Measurements from ENCODE around the gene MORC2.

The MORC2 gene

DNA sequence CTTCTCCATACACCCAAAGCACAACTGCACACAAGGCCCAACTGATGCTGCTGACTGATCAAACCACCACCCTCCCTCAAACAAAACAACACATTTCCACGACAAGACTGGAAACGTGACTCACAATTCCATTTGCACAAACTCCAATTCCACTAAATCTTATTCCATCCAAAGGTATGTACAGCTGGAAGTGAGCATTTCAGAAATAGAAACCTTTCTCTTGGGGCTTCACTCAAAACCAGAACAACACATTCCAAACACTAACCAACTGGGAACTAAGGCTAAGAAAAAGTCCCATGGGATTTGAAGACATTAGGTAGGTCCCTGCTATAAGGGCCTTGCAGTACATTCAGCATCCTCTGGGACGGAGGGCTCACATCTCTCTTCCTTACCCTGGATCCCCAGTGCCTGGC is 19.6 kb downstream of the MORC2 start:
- DNase-seq = no peak

DNA sequence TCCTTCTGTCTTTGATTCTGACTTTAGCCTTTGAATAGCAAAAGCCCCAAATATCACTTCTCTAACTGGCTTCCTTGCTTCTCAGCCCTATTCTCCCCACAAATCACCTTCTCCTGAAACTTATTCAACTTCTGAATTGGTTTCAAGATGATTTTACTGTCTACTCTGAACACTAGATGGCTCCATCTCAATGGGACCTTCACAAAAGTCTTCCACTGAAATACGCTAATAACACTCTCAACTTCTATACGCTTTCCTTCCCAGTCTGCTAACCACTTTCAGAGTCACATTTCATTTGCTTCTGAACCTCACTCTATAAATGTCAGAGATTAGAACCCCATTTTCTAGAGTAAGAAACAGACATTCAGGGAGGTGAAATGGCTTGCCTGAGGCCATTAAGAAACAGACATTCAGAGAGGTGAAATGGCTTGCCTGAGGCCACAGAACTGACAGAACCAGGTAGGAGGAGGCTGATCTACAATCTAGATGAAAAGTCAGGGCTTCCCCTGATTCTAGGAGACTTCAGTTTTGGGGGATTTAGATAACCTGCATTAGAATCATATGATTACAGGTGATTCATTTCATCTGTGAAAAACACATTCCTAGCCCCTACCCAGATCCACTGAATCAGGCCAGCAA is 20.6 kb downstream of the MORC2 start:
- DNase-seq = no peak

DNA sequence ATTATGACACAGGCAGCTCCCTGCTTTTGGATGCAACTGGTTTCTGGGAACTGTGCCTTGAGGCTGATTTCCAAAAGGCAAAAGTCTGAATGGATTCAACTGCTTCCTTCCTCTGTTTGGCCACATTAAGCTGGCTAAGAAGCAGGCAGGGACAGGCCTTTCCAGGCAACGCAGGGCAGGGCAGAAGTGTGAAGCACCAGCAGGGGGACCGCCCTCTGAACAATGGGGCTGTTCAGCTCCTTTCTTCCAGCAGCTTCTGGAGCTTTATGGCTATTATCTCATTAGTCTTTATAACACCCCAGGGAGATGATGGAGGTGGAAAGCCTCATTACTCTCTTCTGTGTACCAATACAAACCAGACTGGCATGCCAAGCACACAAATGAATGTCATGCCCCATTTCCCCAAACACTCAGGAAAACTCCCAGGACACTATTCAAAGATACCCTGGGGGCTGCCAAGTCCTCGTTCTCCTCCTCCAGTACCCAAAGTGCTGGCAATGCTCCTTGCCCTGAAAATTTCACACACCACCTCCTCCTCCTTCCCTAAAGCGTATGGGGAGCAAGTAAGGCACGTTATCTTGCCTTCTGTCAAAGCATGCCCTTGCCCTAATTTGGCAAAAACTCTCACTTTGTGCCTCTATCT is 21.3 kb downstream of the MORC2 start:
- DNase-seq = no peak

DNA sequence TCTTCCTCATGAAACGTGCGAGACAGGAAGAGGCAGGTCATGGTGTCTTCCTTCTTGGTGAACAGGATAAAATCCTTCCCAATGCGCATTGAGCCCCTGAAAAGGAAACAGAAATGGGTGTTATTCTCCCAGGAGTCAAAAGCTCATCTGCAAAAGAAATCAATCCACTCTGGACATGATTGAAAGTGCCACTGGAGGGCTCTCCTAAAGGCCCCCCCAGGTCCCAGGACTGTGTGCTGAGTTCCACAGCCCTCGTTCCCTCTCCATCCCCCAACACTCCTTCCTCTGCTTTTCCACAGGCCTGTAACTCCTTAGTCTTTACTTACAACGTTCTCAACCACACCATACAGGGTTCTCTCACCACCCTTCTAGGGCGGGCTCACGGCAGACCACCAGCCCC is 22.2 kb downstream of the MORC2 start:
- no peak for DNase-seq

DNA sequence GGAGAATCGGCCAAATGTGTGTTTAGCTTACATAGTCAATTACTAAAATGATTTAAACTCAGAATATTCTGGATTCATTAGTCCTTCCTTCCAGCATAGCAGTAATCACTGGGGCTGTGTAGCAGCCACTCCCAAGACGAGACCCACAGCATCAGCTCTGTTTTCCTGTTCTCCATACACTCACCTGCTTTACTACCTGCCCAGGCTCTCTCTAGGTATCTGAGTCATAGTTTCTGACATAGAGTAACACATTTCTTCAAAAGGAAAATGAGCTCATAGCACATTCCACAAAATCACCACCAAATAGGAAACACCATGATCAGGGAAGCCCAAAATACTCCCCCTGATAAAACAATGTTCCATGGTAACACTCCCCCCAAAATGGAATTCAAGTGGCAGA is 22.9 kb downstream of the MORC2 start:
- no peak for DNase-seq

DNA sequence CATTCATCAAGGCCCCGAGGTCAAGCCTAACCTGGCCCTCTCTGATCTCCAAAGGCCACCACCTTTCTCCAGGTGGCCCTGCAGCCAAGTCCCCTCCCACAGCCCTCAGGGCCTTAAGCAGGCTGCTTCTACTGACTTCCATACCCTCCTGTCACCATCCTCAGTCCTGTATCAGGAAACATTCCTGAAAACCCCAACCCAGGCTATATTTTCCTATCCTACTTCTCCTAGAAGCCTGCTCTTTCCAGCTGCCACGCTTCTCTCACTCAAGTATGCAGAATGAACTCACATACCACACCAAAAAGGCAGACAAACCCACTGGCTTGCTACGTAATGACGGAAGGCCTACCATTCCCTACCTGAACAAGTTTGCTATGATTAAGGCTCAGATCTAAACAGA is 23.6 kb downstream of the MORC2 start:
- DNase-seq = no peak

DNA sequence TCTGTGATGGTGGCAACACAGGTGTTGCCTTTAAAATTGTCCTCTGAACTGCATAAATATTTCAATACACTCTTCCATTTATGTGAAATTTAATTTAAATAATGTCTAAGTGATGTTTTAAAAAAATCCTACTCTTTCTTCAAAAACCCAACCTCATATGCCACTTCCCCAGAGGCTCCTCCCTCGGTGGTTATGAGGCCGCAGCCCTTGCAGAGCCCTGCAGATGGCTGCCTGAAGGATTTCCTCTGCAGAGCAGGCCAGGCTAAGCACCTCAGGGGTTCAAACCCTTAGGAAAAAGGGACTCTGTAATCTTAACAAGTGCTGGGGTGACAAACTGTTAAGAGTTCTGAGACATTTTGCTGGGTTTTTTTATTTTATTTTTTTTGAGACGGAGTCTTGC is 25.2 kb downstream of the MORC2 start:
- no peak for DNase-seq

DNA sequence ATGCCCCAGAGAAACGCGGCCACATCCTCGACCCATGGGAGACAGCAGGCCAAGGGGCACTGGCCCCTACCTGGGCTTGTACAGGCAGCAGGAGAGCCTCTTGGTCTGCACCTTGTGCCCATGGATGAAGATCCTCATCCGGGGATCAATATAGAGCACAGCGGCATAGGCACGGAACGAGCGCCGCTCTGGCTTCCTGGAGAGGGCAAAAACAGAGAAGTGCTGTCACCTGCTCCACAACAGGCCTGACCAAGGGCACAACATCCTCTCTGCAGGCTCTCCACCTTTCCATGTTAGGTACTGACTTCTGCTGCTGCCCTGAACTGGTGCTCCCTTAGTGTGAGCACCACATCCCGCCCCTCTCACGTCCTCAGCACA is 27.2 kb downstream of the MORC2 start:
- no peak for DNase-seq

DNA sequence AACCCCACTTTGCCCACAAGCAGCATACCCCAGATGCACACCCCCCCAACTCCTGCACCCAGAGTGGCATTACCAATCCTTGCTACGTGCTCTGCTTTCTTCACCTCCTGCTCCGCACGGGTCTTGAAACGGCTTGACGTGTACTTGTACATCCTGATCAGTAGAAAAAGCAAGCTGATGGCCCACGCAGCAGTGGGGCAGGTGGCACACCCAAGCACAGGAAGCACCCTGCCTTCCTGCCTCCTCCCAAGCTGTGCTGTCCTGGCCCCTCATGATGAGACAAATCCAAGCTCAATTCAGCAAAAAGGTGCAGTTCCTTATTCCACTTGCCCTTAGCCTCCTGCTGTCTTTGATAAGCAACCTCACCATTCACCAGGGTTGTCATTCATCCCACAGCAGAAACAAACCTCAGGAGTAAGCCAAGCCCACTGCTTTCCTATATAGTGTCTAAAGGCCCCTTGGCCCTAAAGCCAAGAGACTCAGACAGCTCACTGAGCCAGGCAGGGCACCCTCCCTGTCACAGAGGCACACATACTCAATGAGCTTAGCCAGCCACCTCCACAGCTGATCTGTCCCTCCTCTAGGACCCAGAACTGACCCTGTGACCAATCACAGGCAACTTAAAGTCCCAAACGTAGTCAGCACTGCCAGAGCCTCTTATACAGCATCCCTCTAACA is 27.8 kb downstream of the MORC2 start:
- no peak for DNase-seq

DNA sequence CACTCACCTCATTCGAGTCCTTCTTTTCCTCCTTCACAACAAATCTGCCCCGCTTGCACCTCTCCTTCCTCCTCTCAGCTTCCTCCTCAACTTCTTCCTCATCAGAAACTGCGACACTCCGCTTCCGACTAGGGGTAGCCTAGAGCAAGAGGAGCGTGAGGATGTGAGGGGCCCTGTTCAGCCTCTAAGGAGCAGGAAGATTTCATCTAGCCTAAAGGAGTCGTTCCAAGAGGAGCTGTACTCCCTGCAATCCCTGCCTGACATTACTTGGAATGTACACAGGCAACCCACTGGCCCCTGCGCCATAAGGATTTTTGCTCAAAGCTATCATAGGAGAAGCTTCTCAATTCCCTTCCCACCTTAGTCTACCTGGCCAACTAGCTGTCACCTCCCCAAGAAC is 34.5 kb downstream of the MORC2 start:
- DNase-seq = no peak

DNA sequence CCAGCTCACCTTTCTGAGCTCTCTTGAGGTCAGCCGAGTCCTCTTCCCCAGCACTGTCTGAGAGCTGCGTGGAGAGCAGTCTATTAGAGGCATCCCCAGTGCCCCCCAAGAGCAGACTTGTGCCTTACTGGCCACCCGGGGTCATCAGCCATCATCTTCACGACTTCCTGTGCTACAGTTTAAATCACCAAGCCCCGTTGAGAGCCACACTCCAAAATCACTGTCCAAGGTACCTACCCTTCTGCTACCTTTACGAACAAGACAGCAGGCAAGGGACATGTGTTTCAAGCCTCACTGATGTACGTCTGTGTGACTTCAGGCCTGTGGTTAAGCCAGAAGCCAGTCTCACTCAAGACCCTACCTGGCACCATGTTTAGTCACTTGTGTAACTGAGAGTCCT is 35.1 kb downstream of the MORC2 start:
- no peak for DNase-seq

DNA sequence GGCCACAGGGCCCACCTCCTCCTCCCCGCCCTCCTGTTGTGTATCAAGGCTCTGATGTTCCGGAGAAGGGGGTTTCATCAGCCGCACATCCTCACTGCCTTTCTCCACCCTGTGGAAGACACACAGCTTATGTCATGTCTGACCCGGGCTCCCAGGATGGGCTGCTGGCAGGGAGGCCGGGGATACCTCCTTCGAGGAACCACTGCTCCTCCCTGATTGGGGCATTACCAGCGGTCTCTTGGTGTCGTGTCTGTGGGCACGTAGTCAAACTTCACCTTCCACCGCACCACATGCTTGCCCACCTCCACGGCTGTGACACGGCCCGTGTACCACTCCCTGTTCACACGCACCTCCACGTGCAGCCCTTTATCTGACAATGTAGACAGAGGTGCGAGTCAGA is 35.9 kb downstream of the MORC2 start:
- DNase-seq = no peak

DNA sequence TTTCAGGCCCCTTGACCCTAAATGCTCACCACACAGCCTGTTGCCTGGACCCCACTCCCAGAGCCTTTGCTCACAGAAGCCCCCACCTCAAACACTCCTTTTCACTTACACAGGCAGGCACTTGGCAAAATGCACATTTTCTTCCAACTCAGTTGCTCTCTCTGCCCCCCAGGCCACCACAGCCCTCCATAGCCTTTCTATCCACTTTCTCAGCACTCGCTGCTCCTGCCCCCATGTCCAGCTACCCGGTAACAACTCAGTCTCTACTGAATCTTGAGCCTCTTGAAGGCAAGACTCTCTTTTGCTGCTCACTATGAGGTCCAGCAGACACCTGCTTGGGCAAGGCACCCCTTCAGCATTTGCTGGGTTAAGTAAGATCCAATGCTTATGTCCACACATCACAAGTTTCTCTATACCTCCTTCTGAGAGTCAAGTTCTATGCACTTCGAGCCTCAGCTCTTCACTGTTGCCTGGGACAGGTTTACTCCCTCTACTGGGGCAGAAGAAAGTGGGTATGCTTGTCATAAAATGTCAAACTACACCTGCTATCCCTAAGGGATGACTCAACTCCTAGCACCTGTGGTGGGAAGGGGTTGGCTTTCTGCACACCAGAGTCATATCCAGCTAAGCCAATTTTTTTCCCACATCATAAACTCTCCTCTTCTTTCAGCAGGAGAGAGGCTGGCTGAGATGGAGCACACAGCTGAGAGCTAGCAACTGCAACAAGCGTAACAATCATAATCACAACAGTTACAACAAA is 36.9 kb downstream of the MORC2 start:
- no peak for DNase-seq

DNA sequence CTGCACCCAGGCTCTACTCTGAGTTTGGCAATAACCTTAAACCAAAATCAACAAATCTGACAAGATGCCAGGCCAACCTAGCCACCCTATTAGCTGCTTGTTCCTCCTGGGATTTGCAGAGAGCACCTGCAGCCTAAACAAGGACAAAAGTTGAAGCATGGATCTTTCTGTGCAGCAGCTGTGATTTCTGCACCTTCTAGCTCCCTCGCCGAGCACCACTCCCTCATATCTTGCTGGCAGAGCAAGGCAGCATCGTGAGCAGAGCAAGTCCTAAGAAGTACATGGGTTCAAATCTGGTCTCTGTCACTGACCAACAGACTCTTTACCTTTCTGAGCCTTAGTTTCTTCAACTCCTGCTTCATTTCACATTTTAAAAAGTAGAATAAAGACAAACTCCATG is 38.3 kb downstream of the MORC2 start:
- DNase-seq = no peak

DNA sequence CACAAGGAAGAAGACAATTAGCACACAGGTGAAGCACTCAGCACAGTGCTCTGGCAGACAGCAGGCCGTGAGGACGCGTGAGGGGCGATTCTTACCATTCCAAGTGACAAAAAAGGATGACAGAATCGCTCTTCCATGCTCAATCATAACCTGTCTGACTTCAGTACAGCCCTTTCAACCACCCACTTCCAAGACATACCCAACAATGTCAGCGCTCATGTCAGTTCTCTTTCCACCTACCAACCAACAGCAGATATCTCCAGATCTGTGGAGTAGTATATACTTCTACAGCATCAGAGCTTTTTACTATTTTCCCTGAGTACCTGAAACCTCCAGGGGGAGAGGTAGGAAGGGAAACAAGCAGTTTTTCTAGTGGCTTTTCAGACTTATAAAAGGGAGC is 40.2 kb downstream of the MORC2 start:
- DNase-seq = no peak

DNA sequence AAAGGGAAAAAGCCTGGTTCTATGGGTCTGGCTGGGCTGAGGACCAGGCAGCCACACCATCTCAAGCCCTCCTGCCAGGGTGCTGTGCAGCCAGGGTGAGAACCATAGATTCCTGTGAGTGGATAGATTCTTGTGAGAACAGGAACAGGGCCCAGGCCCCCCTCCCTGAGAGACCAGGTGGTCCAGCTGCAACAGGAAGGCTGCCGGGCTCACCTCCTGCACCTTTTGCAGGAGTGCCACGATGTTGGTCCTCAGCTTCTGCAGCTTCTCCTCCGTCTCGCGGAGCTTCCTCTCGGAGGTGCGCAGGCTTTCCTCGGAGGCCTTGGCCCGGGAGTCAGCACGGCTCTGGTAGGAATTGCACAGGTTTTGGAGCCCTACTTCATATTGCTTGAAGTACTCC is 40.8 kb downstream of the MORC2 start:
- peak; percentile 9 for DNase-seq

DNA sequence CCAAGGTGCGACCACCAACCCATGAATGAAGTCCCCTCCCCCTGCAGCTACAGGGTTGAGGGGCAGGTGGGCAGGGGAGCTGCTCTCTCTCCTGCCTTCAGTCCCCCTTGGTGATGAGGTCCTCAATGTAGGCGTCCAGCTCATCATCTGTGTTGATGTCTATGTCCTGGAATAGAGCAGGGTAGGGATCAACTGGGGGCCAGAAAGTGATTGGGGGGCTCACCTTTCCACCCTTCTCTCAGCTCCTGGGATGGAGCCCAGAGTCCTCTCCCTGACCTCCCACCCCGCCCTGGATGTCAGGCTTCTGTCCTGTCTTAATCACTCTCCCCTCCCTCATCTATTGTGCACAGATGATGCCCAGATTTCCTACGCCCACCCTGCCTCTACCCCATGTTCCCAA is 41.9 kb downstream of the MORC2 start:
- DNase-seq = no peak

DNA sequence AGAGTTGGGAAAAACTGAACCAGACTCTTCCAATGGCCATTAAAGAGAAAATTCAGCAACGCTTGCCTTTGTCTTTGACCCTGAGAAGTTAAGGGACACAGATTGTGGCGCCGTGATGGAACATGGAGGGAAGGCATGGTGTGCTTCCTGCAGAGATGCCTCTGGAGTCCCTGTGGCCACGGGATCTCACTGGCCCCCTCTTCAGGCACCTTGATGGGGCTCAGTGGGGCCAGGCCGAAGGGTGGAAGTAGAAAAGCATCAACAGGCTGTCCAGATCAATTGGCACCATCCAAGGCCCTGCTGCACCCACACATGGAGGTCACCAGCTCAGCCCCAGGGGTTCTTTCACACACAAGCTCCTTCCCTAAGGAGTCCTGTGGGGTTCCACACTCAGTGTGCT is 42.9 kb downstream of the MORC2 start:
- DNase-seq = no peak

DNA sequence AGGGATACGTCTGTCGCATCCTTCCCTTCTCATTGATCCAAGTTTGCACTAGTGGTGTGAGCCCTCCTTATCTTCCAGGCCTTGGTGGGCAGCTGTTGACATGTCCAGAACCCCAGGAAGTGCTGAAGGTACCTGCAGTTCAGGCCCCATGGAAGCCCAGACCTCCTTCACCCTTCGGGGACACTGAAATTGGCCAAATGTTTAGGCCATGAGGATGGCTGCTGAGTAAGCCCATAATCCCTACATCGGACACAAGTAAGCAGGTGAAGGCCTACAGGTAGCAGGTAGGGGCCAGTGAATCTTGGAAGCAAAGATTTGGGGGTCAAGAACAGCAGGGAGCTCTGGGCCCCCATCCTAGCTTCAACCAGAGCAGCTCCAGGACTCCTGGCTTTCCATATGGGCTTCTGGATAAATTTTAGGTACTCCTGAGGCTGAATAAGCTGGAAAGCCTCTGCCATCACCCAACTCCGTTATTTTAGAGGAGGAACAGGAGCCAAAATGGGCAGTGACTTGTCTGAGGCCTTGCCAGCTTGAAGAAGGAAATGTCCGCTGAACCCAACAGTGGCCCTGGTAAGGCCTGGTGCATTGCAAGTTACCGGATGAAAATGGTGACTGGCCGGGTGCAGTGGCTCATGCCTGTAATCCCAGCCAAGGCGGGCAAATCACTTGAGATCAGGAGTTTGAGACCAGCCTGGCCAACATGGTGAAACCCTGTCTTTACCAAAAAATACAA is 45.2 kb downstream of the MORC2 start:
- peak; percentile 15 for DNase-seq

DNA sequence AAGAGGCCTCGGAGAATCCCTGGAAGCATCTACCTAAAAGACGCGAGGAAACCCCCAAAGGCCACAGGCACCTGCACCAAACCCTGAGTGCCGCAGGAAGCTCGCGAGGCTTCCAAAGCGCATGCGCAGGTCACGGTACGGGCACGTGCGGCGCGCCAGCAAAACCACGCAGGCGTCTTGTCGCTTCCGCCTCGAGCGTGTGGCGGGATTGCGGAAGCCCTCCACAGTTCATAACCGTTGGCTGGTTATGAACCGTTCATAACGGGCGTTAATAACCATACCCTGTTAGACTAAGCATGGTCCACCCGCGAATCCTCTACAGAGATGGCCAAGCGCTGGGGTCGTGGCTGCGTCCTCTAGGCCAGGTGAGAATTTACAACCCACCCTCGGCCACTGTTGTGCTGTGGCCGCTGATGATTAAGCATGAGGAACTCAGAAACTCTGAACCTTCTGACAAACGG is 46.4 kb downstream of the MORC2 start:
- peak; percentile 61 for DNase-seq

DNA sequence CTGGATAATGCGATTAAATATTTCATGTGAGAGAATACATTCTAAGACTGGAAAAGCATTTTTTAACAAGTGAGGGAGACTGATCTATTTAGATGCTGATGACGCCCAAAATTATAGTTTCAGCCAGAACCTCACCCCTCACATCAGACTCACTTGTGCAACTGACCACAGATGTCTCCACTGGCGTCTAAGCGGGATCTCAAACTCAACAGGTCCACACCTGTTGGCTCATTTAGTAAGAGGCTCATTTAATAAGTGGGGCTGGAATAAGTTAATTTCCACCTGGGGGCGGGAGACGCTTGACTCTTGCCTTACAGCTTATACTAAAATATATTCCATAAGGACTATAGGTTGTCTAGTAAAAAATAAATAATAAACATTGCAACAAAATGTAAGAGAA is 47.5 kb downstream of the MORC2 start:
- no peak for DNase-seq

DNA sequence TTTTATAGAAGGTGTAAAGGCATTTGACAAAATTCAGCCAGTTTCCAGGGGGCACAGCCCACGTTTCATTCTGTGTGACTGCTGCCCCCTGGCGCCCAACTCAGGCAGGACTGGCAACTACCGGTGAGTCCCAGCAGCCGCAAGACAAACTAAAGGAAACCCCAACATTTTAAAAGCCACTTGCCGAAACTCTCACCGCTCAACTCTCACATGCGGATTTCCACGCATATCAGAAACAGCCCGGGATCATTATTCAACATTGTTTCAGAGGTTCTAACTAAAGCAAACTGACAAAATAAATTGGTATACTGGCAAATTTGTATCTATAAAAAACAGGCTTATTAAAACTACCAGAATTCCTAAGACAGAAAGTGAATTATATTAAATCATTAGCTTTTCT is 48.2 kb downstream of the MORC2 start:
- peak; percentile 71 for DNase-seq

DNA sequence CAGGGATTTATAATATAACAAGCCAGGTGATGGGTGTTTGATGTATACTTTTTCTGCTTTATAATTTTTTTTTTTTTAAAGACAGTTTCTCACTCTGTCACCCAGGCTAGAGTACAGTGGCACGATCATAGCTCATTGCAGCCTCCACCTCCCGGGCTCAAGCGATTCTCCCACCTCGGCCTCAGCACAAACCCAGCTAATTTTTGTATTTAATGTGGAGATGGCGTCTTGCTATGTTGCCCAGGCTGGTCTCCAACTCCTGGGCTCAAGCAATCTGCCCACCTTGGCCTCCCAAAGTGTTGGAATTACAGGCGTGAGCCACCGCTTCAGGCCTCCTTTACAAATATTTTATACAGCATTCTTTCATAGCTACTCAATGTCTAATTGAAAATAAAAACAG is 48.6 kb downstream of the MORC2 start:
- no peak for DNase-seq
